HepG2 (cell line): ENCODE measurements around the gene CMTM1. TPM values are rescaled to one million over a fixed set of nuclear protein-coding genes. Genes with fewer than 3 reads are reported as not detected.

ENCODE experiments used
- ATF3 ChIP-seq: sonication (generic); formaldehyde crosslinking; IDR thresholded peaks from 2 replicates; pipeline ENCODE4 v1.4.0; 2020; ENCODE audit warnings: missing genetic modification reagents
- ATF6 ChIP-seq: sonication (generic); formaldehyde crosslinking; conservative IDR thresholded peaks from 2 replicates; pipeline ENCODE4 v1.4.0; 2020; ENCODE audit warnings: missing genetic modification reagents
- DDIT3 ChIP-seq: sonication (generic); formaldehyde crosslinking; IDR thresholded peaks from 2 replicates; pipeline ENCODE4 v1.4.0; 2020; ENCODE audit warnings: mild to moderate bottlenecking, missing genetic modification reagents
- PBX2 ChIP-seq: IDR thresholded peaks from 2 replicates; pipeline ENCODE4 v1.6.1; 2016; ENCODE audit warnings: control low read depth
- PRDM4 ChIP-seq: sonication (generic); formaldehyde crosslinking; IDR thresholded peaks from 2 replicates; pipeline ENCODE4 v1.9.0; 2021; ENCODE audit warnings: missing genetic modification reagents, borderline replicate concordance
- TRIM22 ChIP-seq: fragments of 450-650 bp; IDR thresholded peaks from 2 replicates; pipeline ENCODE4 v1.6.1; 2017
- ZBTB14 ChIP-seq: sonication (generic); formaldehyde crosslinking; IDR thresholded peaks from 2 replicates; pipeline ENCODE4 v1.4.0; 2020; ENCODE audit warnings: missing genetic modification reagents
- ZNF224 ChIP-seq: sonication (generic); formaldehyde crosslinking; IDR thresholded peaks from 2 replicates; pipeline ENCODE4 v1.5.0; 2020; ENCODE audit warnings: mild to moderate bottlenecking, missing genetic modification reagents
- ZNF251 ChIP-seq: sonication (generic); formaldehyde crosslinking; IDR thresholded peaks from 2 replicates; pipeline ENCODE4 v1.9.0; 2021; ENCODE audit warnings: mild to moderate bottlenecking, missing genetic modification reagents
- ZNF530 ChIP-seq: sonication (generic); formaldehyde crosslinking; IDR thresholded peaks from 2 replicates; pipeline ENCODE4 v1.5.0; 2020; ENCODE audit warnings: low read depth, mild to moderate bottlenecking, missing genetic modification reagents
- ZNF557 ChIP-seq: sonication (generic); formaldehyde crosslinking; IDR thresholded peaks from 2 replicates; pipeline ENCODE4 v1.4.0; 2020; ENCODE audit warnings: missing genetic modification reagents
- ZNF609 ChIP-seq: sonication (generic); formaldehyde crosslinking; IDR thresholded peaks from 2 replicates; pipeline ENCODE4 v1.4.0; 2020; ENCODE audit warnings: mild to moderate bottlenecking, missing genetic modification reagents, borderline replicate concordance
- ZSCAN30 ChIP-seq: sonication (generic); formaldehyde crosslinking; IDR thresholded peaks from 2 replicates; pipeline ENCODE4 v1.5.0; 2020; ENCODE audit warnings: mild to moderate bottlenecking, missing genetic modification reagents
- polyA plus RNA-seq, 8 experiments: library from polyadenylated mRNA; depleted of rRNA in 3 of 8; stranded (reverse) in 7 of 8; unstranded in 1 of 8; fragments of >200 nt; fragmentation: Illumina TruSeq in 4 of 8; extraction: Trizol in 4 of 8; gene quantifications; 2 replicates each; pipeline versions ENCODE4 v1.2.1 to v1.2.3, GENCODE V29; 2011 to 2016; ENCODE audit warnings: low read depth in 4 of 8, missing spikeins in 1 of 8, mixed read lengths in 1 of 8; ENCODE audit not compliant: insufficient read depth in 1 of 8
- total RNA-seq, 5 experiments: library from RNA; depleted of rRNA; stranded (reverse); fragments of >200 nt; fragmentation: Illumina TruSeq; extraction: Trizol; gene quantifications; 2 replicates each; pipeline ENCODE4 v1.2.3, GENCODE V29; 2016; ENCODE audit warnings: low read depth in 1 of 5

The CMTM1 gene
- total and polyA plus RNA-seq, 2 of the 13 experiments (the other 11 are each of a cell fraction or from before 2014, with no cell fraction given), result 1.7 to 2.9 TPM

- TF ChIP-seq TRIM22 (no peak), ATF6 (peak; percentile 2; the same call in 1 of the 2 replicates), PBX2 (CRISPR knock-in tag) (no peak), ZNF609 (no peak; the same call in 1 of the 2 replicates), ZNF530 (CRISPR knock-in tag) (peak; percentile 94), ZNF224 (CRISPR knock-in tag) (peak; percentile 100), ZNF251 (CRISPR knock-in tag) (peak; percentile 93; the same call in 1 of the 2 replicates), ZSCAN30 (peak; percentile 99; the same call in 1 of the 2 replicates), ATF3 (CRISPR knock-in tag) (peak; percentile 75; the same call in 1 of the 2 replicates), ZBTB14 (CRISPR knock-in tag) (peak; percentile 75), DDIT3 (CRISPR knock-in tag) (peak; percentile 88; the same call in 1 of the 2 replicates), ZNF557 (peak; percentile 99), PRDM4 (peak; percentile 83; the same call in 1 of the 2 replicates)
Measured at GRCh38 chr16:66552286-66553177, 13.7 kb upstream of the CMTM1 start, which contains the start of gene CKLF (continued).
